GM12873 (cell line): ENCODE measurements around the gene THRB.

ENCODE experiments used
- TF ChIP-seq, protein P1 (sequence below): IDR thresholded peaks from 2 replicates; pipeline ENCODE4 v1.5.1; 2012; ENCODE audit warnings: low read depth, mild to moderate bottlenecking, moderate library complexity, low read length, control low read depth; ENCODE audit not compliant: insufficient read depth; ENCODE audit errors: missing control alignments

The THRB gene

DNA sequence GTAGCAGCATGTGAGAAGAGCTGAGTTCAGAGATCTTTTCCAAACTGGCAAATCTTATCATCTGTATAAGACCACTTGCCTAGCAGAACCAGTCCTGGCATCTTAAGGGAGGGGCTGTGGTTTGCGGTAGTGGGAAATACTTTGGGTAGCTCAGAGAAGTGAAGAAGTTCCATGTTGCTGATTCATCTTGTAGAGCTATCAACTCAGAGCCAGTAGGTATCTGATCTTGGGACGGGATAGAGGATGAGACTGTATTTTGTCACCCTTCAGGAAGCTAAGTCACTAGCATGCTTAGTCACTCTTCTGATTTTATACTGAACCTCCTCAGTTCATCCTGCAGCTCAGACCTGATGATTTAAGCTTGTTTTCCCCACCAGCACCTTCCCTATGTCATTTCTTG, 338.2 kb downstream of the THRB start:
- TF ChIP-seq, protein P1, sequence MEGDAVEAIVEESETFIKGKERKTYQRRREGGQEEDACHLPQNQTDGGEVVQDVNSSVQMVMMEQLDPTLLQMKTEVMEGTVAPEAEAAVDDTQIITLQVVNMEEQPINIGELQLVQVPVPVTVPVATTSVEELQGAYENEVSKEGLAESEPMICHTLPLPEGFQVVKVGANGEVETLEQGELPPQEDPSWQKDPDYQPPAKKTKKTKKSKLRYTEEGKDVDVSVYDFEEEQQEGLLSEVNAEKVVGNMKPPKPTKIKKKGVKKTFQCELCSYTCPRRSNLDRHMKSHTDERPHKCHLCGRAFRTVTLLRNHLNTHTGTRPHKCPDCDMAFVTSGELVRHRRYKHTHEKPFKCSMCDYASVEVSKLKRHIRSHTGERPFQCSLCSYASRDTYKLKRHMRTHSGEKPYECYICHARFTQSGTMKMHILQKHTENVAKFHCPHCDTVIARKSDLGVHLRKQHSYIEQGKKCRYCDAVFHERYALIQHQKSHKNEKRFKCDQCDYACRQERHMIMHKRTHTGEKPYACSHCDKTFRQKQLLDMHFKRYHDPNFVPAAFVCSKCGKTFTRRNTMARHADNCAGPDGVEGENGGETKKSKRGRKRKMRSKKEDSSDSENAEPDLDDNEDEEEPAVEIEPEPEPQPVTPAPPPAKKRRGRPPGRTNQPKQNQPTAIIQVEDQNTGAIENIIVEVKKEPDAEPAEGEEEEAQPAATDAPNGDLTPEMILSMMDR, result no peak

DNA sequence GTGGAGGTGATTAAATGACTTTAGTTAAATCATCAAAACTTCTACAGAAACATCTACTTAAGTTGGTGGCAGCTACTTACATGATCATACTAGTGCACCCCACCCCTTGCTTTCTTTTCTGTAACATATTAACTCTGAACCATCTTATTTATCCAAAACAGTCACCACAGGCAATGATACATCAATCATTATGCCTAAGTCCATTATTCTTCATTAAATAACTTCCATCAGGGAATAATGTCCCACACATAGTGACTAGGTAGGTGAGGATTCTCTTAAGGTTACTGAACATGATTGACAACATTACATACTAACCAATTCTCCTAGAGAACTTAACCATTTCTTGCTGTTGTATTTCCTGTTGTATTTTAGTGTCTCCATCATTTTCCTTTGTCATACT, 339.4 kb downstream of the THRB start:
- TF ChIP-seq, protein P1, result no peak

DNA sequence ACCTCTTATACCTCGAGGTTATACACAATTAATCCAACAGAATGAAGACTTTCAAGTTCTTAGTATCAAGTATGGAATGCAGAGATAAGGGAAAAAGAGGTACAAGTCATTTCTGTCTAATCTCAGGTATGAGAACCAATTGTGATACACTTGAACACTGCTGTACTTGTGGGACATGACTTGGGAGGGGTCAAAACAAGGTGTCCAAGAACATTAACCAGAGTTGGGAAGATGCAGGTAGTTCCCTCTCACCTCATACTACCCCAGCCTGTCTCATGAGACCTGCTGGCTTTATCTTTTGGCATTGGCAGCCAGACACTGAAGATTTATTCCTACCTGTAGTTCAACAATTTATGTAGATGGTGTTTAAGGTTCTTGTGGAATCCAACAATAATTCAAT, 339.9 kb downstream of the THRB start:
- TF ChIP-seq, protein P1, result no peak

DNA sequence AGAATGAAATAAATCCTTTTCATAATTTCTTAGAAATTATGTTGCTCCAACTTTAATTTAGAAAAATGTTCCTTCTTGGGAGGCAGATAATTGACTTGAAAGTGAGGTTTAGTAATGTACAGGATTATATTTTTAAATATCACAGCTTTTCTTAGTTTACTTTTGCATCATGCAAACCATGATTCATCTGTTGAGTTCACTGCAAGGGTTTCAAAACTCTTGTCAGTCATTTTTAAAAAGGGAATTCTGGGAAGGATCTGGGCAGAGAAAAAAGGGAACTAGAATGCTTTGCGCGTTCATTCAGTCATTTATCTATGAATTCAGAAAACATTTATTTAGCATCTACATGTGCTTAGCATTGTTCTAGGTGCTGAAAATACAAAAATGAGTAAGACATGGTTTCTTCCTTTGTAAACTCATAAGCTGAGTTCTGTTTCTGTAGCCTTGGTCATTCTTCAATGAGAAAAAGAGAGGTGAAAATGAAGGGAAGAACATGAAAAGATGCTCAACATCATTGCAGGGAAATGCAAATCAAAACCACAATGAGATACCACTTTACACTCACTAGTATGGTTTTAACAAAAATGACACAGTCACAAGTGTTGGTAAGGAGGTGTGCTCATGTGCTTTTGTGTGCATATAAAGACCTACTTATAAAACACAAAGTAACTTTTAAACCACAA, 340.5 kb downstream of the THRB start:
- TF ChIP-seq, protein P1, result no peak

DNA sequence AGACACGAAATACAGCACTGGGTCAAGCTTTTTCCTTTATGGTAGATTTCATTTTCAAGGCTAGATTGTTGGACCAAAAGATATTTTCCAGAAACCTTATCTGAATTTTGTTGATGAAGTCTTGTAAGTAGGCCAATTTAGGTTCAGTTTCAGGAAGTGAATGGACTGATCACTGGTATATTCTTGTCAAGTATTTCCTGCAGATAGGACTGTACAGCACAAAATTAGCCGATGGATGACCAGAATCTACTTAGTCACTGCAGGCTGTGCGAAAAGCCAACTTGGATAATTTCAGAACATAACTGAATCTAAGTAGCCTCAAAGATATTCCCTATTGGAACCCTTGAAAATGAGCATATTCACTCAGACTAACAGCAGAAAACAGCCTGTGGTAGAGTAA, 343.1 kb downstream of the THRB start:
- TF ChIP-seq, protein P1, result no peak

DNA sequence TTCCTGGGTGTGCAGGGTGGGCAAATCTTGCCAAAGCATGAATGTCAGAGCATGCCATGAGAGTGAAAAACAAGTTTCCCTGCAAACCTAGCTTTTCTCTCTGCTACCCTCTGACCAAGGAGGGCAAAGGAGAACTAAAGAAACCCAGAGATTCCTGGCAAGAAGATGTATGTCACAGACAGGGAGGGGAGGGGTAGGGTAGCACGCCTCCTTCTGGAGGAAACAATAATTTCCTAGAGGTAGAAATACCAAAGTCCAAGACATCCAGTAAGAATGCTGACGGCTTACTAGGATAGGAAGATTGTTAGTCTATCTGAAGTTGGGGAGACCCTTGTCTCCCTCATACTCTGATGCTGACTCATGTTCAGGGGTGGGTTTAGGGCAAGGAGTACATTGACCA, 345.6 kb downstream of the THRB start:
- TF ChIP-seq, protein P1, result peak; percentile 30

DNA sequence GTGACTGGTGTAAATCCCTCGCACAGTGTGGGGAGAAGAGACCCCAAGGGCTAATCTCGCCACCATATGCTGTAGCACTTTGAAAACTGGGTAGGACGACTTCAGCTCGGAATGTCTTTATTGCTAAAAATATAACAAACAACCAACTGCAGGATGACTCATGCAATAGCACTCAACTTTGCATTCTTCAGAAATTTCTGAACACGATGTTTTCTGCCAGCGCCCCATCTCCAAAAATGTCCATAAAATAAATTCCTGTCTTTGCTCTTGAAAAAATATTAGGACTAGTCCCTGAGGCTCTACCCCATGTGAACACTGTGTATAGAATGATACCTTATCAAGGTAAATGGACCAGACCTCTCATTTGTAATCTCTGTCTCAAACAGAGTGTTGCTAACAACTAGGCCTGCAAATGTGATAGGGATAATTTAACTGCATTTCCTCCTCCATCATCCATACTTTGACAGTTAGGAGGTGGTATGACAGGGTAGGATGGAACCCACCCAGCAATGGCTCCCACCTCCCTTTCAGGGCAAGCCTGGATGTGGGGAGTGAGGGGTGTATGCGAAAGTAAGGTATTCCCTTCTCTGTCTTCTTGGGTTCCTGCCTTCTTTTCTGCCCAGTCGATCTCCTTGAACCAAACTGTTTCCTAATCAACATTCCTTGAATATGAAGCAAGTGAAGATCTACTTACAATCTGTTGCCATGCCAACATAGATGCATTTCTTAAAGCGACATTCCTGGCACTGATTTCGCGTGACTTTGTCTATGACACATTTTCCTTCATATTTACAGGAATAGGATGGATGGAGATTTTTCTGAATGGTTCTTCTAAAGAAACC, 348.4 kb downstream of the THRB start:
- TF ChIP-seq, protein P1, result no peak
